Astrocyte (in vitro differentiated cells and primary cell): ENCODE results near the gene CD82.

Source experiments
- CTCF ChIP-seq: IDR thresholded peaks from 2 replicates; pipeline ENCODE4 v1.5.1; 2011; ENCODE audit warnings: low read depth, mild to moderate bottlenecking, inconsistent platforms, low read length, moderate library complexity; ENCODE audit not compliant: insufficient read depth
- EZH2 ChIP-seq: IDR thresholded peaks from 2 replicates; pipeline ENCODE4 v1.6.1; 2012; ENCODE audit warnings: mild to moderate bottlenecking, low read length, inconsistent platforms; ENCODE audit not compliant: insufficient read depth

- TF ChIP-seq CTCF (no peak), EZH2 (no peak)
These were observed 9.3 kb downstream of the CD82 start for GRCh38 chr11:44574610-44575287.
